Bronchial epithelial cell (primary cell): ENCODE measurements around the gene VPS54. TPM values are rescaled to one million over a fixed set of nuclear protein-coding genes. Genes with fewer than 3 reads are reported as not detected.
"Not testable (repeated sequence)": the region's sequence is repeated elsewhere in the genome, so short reads cannot be mapped to it uniquely, and the experiment has no call there.

Experiments
- DNase-seq: peaks from one replicate; pipeline ENCODE4 v3.0.0-alpha.2; 2010; ENCODE audit warnings: low read depth
- FAIRE-seq: peaks from 2 replicates; lab custom pipeline; 2011; peaks lifted over from hg19 to GRCh38; lab: Jason Lieb, UNC
- H3K27me3 ChIP-seq: 2 replicates; pipeline ENCODE4 v1.5.1; 2011; ENCODE audit warnings: low read length; ENCODE audit not compliant: control insufficient read depth, insufficient read depth
- H3K36me3 ChIP-seq: 2 replicates; pipeline ENCODE4 v1.5.1; 2011; ENCODE audit warnings: low read length; ENCODE audit not compliant: control insufficient read depth, insufficient read depth
- H3K4me3 ChIP-seq: 2 replicates; pipeline ENCODE4 v1.5.1; 2011; ENCODE audit warnings: mild to moderate bottlenecking, low read depth, low read length, control low read depth
- CTCF ChIP-seq: IDR thresholded peaks from 2 replicates; pipeline ENCODE4 v1.5.1; 2011; ENCODE audit warnings: mild to moderate bottlenecking, moderate library complexity, low read length, control low read depth, inconsistent platforms; ENCODE audit not compliant: insufficient read depth, severe bottlenecking
- total RNA-seq: library from RNA; depleted of rRNA; stranded (reverse); fragments of >200 nt; gene quantifications from 2 replicates; pipeline ENCODE4 v1.2.1, GENCODE V29; 2014

VPS54 gene
- total RNA-seq, 1 donor from 2014 or later, result 18.2 TPM

GRCh38 chr2:63977904-63978303 is 41.3 kb downstream of the VPS54 start:
- Histone ChIP-seq H3K4me3 (no peak overlapping the region), H3K36me3 (peaks cover 2% of the 10 kb centered on the region), H3K27me3 (no peaks in the 10 kb centered on the region)
- FAIRE-seq (no peak), DNase-seq (no peak)
- no peak for TF ChIP-seq CTCF

GRCh38 chr2:63976125-63976510 is 43.1 kb downstream of the VPS54 start:
- DNase-seq (no peak), FAIRE-seq (no peak)
- Histone ChIP-seq H3K4me3 (no peak overlapping the region), H3K36me3 (peaks cover under 1% of the 10 kb centered on the region), H3K27me3 (no peaks in the 10 kb centered on the region)
- no peak for TF ChIP-seq CTCF

GRCh38 chr2:63975437-63976124 is 43.6 kb downstream of the VPS54 start:
- no peak for TF ChIP-seq CTCF
- Histone ChIP-seq H3K27me3 (no peaks in the 10 kb centered on the region), H3K4me3 (no peak overlapping the region), H3K36me3 (no peaks in the 10 kb centered on the region)
- FAIRE-seq (no peak), DNase-seq (peak; percentile 72)

GRCh38 chr2:63975036-63975435 is 44.2 kb downstream of the VPS54 start:
- H3K4me3 ChIP-seq, DNase-seq, H3K27me3 ChIP-seq, H3K36me3 ChIP-seq, FAIRE-seq: not testable (repeated sequence)

GRCh38 chr2:63962186-63962585 is 57.0 kb downstream of the VPS54 start:
- TF ChIP-seq CTCF, result no peak
- DNase-seq, result no peak
- no peak for FAIRE-seq
- H3K27me3 ChIP-seq, result no peaks in the 10 kb centered on the region
- H3K36me3 ChIP-seq, result no peaks in the 10 kb centered on the region
- no peak overlapping the region for H3K4me3 ChIP-seq

GRCh38 chr2:63950414-63950813 is 68.8 kb downstream of the VPS54 start:
- peaks cover 2% of the 10 kb centered on the region for H3K36me3 ChIP-seq
- FAIRE-seq (no peak), DNase-seq (no peak)
- TF ChIP-seq CTCF, result no peak
- no peak overlapping the region for H3K4me3 ChIP-seq
- H3K27me3 ChIP-seq, result no peaks in the 10 kb centered on the region
